ENCODE measurements around the gene WDR18. TPM values are rescaled to one million over a fixed set of nuclear protein-coding genes. Genes with fewer than 3 reads are reported as not detected.

Gene WDR18
- total RNA-seq, 1 donor from 2014 or later, result 60.0 TPM

GRCh38 chr19:1006711-1007398, 22.7 kb downstream of the WDR18 start:
- Histone ChIP-seq H3K79me2 (ENCODE audit: insufficient read depth, low read length) (no peaks in the 10 kb centered on the region), H4K20me1 (ENCODE audit: insufficient read depth, low read length) (peaks cover 14% of the 10 kb centered on the region), H3K27ac (ENCODE audit: low read depth, low read length) (no peak overlapping the region), H3K4me2 (ENCODE audit: low read length) (no peak overlapping the region), H3K36me3 (ENCODE audit: insufficient read depth, low read length) (no peaks in the 10 kb centered on the region), H2AFZ (ENCODE audit: low read depth, low read length) (no peak overlapping the region), H3K4me1 (ENCODE audit: insufficient read depth, low read length) (no peaks in the 10 kb centered on the region), H3K9me3 (ENCODE audit: insufficient read depth, low read depth, low read length) (no peaks in the 10 kb centered on the region), H3K27me3 (ENCODE audit: insufficient read depth, low read length) (no peaks in the 10 kb centered on the region), H3K9ac (ENCODE audit: low read length) (no peak overlapping the region), H3K4me3 (ENCODE audit: insufficient read depth, low read depth, low read length) (no peak overlapping the region)
- TF ChIP-seq CTCF (IDR thresholded peaks at IDR 0.05; ENCODE audit: insufficient read depth, low read depth, low read length) (no peak), EZH2 (IDR thresholded peaks at IDR 0.05; ENCODE audit: insufficient read depth, low read length) (no peak)
- Mint-ChIP-seq H3K27me3 (ENCODE audit: low read depth, unreplicated experiment) (peaks cover 10% of the 10 kb centered on the region), H3K27ac (ENCODE audit: unreplicated experiment) (no peak overlapping the region), H3K4me1 (ENCODE audit: low read depth, unreplicated experiment) (no peaks in the 10 kb centered on the region), H3K36me3 (ENCODE audit: low read depth, unreplicated experiment) (no peaks in the 10 kb centered on the region), H3K9me3 (ENCODE audit: unreplicated experiment) (no peaks in the 10 kb centered on the region), H3K4me3 (ENCODE audit: unreplicated experiment) (no peak overlapping the region)
- FAIRE-seq (no peak), DNase-seq (ENCODE audit: low read depth) (no peak)

GRCh38 chr19:1007399-1008251, 23.5 kb downstream of the WDR18 start:
- FAIRE-seq (no peak), DNase-seq (ENCODE audit: low read depth) (no peak)
- H3K79me2 ChIP-seq (ENCODE audit: insufficient read depth, low read length), result no peaks in the 10 kb centered on the region
- no peak overlapping the region for H3K9ac ChIP-seq (ENCODE audit: low read length)
- no peak overlapping the region for H3K27ac ChIP-seq (ENCODE audit: low read depth, low read length)
- no peaks in the 10 kb centered on the region for H3K27me3 ChIP-seq (ENCODE audit: insufficient read depth, low read length)
- H3K4me3 Mint-ChIP-seq (ENCODE audit: unreplicated experiment), result no peak overlapping the region
- H3K36me3 Mint-ChIP-seq (ENCODE audit: low read depth, unreplicated experiment), result no peaks in the 10 kb centered on the region
- H3K4me1 Mint-ChIP-seq (ENCODE audit: low read depth, unreplicated experiment), result no peaks in the 10 kb centered on the region
- TF ChIP-seq CTCF (IDR thresholded peaks at IDR 0.05; ENCODE audit: insufficient read depth, low read depth, low read length), result no peak
- TF ChIP-seq EZH2 (IDR thresholded peaks at IDR 0.05; ENCODE audit: insufficient read depth, low read length), result no peak
- peaks cover 14% of the 10 kb centered on the region for H4K20me1 ChIP-seq (ENCODE audit: insufficient read depth, low read length)
- no peak overlapping the region for H3K4me2 ChIP-seq (ENCODE audit: low read length)
- no peaks in the 10 kb centered on the region for H3K9me3 ChIP-seq (ENCODE audit: insufficient read depth, low read depth, low read length)
- no peaks in the 10 kb centered on the region for H3K9me3 Mint-ChIP-seq (ENCODE audit: unreplicated experiment)
- no peaks in the 10 kb centered on the region for H3K36me3 ChIP-seq (ENCODE audit: insufficient read depth, low read length)
- H3K4me3 ChIP-seq (ENCODE audit: insufficient read depth, low read depth, low read length), result no peak overlapping the region
- peaks cover 6% of the 10 kb centered on the region for H3K27me3 Mint-ChIP-seq (ENCODE audit: low read depth, unreplicated experiment)
- no peaks in the 10 kb centered on the region for H3K4me1 ChIP-seq (ENCODE audit: insufficient read depth, low read length)
- no peak overlapping the region for H2AFZ ChIP-seq (ENCODE audit: low read depth, low read length)
- H3K27ac Mint-ChIP-seq (ENCODE audit: unreplicated experiment), result no peak overlapping the region
